ENCODE data around the gene RFESD. TPM values are rescaled to one million over a fixed set of nuclear protein-coding genes. Genes with fewer than 3 reads are reported as not detected.

RFESD gene
- total and polyA plus RNA-seq, 12 donors = 2.4 to 5.3 (median 3.9) TPM

DNA sequence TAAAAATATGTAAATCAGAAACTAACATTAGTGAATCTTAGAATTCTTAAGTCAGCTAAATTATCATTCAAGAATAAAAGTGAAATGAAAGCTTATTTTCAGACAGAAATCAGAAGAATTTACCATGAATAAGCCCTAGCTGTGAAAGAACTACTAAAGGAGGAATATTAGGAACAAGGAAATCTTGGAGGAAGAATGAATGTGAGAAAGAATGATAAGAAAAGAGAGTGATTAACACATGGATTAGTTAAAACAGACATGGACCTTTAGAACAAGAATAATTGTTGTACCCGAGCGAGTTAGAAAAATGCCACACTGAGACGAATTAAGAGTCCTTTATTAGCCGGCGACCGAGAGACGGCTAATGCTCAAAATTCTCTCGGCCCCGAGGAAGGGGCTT lies 60.5 kb downstream of the RFESD start:
- no peaks in the 10 kb centered on the region for H3K36me3 ChIP-seq
- TF ChIP-seq, protein P1, sequence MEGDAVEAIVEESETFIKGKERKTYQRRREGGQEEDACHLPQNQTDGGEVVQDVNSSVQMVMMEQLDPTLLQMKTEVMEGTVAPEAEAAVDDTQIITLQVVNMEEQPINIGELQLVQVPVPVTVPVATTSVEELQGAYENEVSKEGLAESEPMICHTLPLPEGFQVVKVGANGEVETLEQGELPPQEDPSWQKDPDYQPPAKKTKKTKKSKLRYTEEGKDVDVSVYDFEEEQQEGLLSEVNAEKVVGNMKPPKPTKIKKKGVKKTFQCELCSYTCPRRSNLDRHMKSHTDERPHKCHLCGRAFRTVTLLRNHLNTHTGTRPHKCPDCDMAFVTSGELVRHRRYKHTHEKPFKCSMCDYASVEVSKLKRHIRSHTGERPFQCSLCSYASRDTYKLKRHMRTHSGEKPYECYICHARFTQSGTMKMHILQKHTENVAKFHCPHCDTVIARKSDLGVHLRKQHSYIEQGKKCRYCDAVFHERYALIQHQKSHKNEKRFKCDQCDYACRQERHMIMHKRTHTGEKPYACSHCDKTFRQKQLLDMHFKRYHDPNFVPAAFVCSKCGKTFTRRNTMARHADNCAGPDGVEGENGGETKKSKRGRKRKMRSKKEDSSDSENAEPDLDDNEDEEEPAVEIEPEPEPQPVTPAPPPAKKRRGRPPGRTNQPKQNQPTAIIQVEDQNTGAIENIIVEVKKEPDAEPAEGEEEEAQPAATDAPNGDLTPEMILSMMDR (IDR thresholded peaks at IDR 0.05) = no peak
- no peak overlapping the region for H3K4me3 ChIP-seq
- ATAC-seq (no peak), DNase-seq (no peak)
- H3K4me1 ChIP-seq = peaks cover 0 to 22% (median 4%) of the 10 kb centered on the region in 9 donors
- intact Hi-C loops (cut with DNase I) = no loop called here
- no peaks in the 10 kb centered on the region for H3K27me3 ChIP-seq
- no peak overlapping the region for H3K27ac ChIP-seq
- WGBS, 2 donors = 82 to 83% methylated on average over 9 of the region's 9 CpGs
- no peaks in the 10 kb centered on the region for H3K9me3 ChIP-seq

Other genes with a start within 250 kb of the RFESD start
- 10 to 100 TPM; 53.5 to 74.9 (median 68.6) TPM for gene SKIC3, start 91.8 kb upstream of the RFESD start, total RNA-seq
- 10 to 100 TPM; 15.3 to 16.7 TPM for gene SKIC3, start 91.8 kb upstream of the RFESD start, polyA plus RNA-seq
- gene ARSK, start 91.7 kb upstream of the RFESD start, total RNA-seq = 1 to 10 TPM; 2.6 to 6.3 (median 3.8) TPM
- gene ARSK, start 91.7 kb upstream of the RFESD start, polyA plus RNA-seq = 1 to 10 TPM; 2.4 to 2.5 TPM
- under 1 TPM in 2 of 10 donors, not detected in 8; 0.10 to 0.12 TPM for gene GPR150, start 26.7 kb upstream of the RFESD start, total RNA-seq
- under 1 TPM; 0.01 to 0.15 TPM for gene GPR150, start 26.7 kb upstream of the RFESD start, polyA plus RNA-seq
- gene SPATA9, start 36.2 kb downstream of the RFESD start, total RNA-seq = not detected
- gene SPATA9, start 36.2 kb downstream of the RFESD start, polyA plus RNA-seq = under 1 TPM; 0.13 to 0.59 TPM
- gene RHOBTB3, start 84.6 kb downstream of the RFESD start, total RNA-seq = 100 to 1,000 TPM in 2 of 10 donors, 10 to 100 TPM in 8; 73.1 to 124 (median 94.4) TPM
- 10 to 100 TPM; 15.0 to 30.4 TPM for gene RHOBTB3, start 84.6 kb downstream of the RFESD start, polyA plus RNA-seq
- gene GLRX, start 175.9 kb downstream of the RFESD start, total RNA-seq = 100 to 1,000 TPM in 7 of 10 donors, 10 to 100 TPM in 3; 68.7 to 156 (median 111) TPM
- 100 to 1,000 TPM in 1 of 2 donors, 10 to 100 TPM in 1; 51.6 to 116 TPM for gene GLRX, start 175.9 kb downstream of the RFESD start, polyA plus RNA-seq